ENCODE data around the gene RFFL.

- TF ChIP-seq CTCF (IDR thresholded peaks at IDR 0.05; ENCODE audit: low read length) (no peak), EZH2 (IDR thresholded peaks at IDR 0.05; ENCODE audit: borderline replicate concordance, low read length) (no peak)
Measured at GRCh38 chr17:35002876-35003551, 60.5 kb downstream of the RFFL start.
